HEK293 (cell line): ENCODE results near the gene HOXA11.

Source experiments
- CTCF ChIA-PET: fragments of 350-600 bp; formaldehyde crosslinking; extraction: SDS; loops from one replicate; lab custom pipeline; 2021; ENCODE audit warnings: antibody characterized with exemption; lab: Yijun Ruan, JAX
- POLR2A ChIA-PET: fragments of 300-600 bp; formaldehyde crosslinking; extraction: SDS; loops from one replicate; lab custom pipeline; 2020; ENCODE audit warnings: antibody characterized with exemption, inconsistent platforms; lab: Yijun Ruan, JAX
- H3K27ac ChIP-seq: fragments of 200-500 bp; sonication (Bioruptor generic); 2 replicates; pipeline ENCODE4 v1.5.1; 2014; ENCODE audit warnings: low read depth, low read length, control low read depth, inconsistent platforms; ENCODE audit errors: extremely low read depth
- H3K36me3 ChIP-seq, 2 experiments: fragments of 200-500 bp in 1 of 2; sonication (Bioruptor generic) in 1 of 2; 1 replicate in 1 of 2; 2 replicates in 1 of 2; pipeline ENCODE4 v1.5.1; 2014 to 2017; ENCODE audit warnings: inconsistent platforms in 2 of 2, low read length in 2 of 2; ENCODE audit not compliant: control insufficient read depth in 2 of 2, insufficient read depth in 1 of 2
- H3K4me1 ChIP-seq: fragments of 200-500 bp; sonication (Bioruptor generic); 2 replicates; pipeline ENCODE4 v1.5.1; 2014; ENCODE audit warnings: mild to moderate bottlenecking, low read length, inconsistent platforms; ENCODE audit not compliant: control insufficient read depth, insufficient read depth
- H3K4me3 ChIP-seq: 2 replicates; pipeline ENCODE4 v1.5.1; 2011; ENCODE audit warnings: low read depth, mild to moderate bottlenecking, control low read depth, low read length, moderate library complexity
- H3K9me3 ChIP-seq: fragments of 200-500 bp; sonication (Bioruptor generic); 2 replicates; pipeline ENCODE4 v1.5.1; 2014; ENCODE audit warnings: low read depth, low read length, inconsistent platforms; ENCODE audit not compliant: control insufficient read depth, insufficient read depth
- HOXD13 ChIP-seq: sonication (generic); formaldehyde crosslinking; IDR thresholded peaks from 2 replicates; pipeline ENCODE4 v1.8.0; 2022; ENCODE audit warnings: missing genetic modification reagents, borderline replicate concordance
- SCRT2 ChIP-seq: fragments of 450-650 bp; formaldehyde crosslinking; IDR thresholded peaks from 2 replicates; pipeline ENCODE4 v1.5.1; 2016; ENCODE audit warnings: missing biosample characterization, missing genetic modification characterization
- SP7 ChIP-seq: fragments of 450-650 bp; formaldehyde crosslinking; IDR thresholded peaks from 2 replicates; pipeline ENCODE4 v1.5.1; 2016; ENCODE audit warnings: missing biosample characterization, missing genetic modification characterization
- TRIM28 ChIP-seq: IDR thresholded peaks from 2 replicates; pipeline ENCODE4 v1.6.1; 2011; ENCODE audit warnings: low read length, control low read depth, borderline replicate concordance
- ZNF354C ChIP-seq: fragments of 450-650 bp; formaldehyde crosslinking; IDR thresholded peaks from 2 replicates; pipeline ENCODE4 v1.5.1; 2016; ENCODE audit warnings: missing biosample characterization, missing genetic modification characterization, low read depth, borderline replicate concordance
- ZNF530 ChIP-seq: fragments of 450-650 bp; formaldehyde crosslinking; IDR thresholded peaks from 2 replicates; pipeline ENCODE4 v1.5.1; 2016; ENCODE audit warnings: low read depth, missing biosample characterization, missing genetic modification characterization
- ZNF549 ChIP-seq: fragments of 450-650 bp; IDR thresholded peaks from 2 replicates; pipeline ENCODE4 v1.5.1; 2018; ENCODE audit warnings: missing biosample characterization, missing genetic modification characterization, mild to moderate bottlenecking, inconsistent platforms, moderate library complexity
- ZNF600 ChIP-seq: fragments of 450-650 bp; formaldehyde crosslinking; IDR thresholded peaks from 2 replicates; pipeline ENCODE4 v1.5.1; 2016; ENCODE audit warnings: missing biosample characterization, missing genetic modification characterization
- TF ChIP-seq, protein P1 (sequence below): sonication (generic); formaldehyde crosslinking; IDR thresholded peaks from 2 replicates; pipeline ENCODE4 v1.8.1; 2022; ENCODE audit warnings: mild to moderate bottlenecking, moderate library complexity, missing genetic modification reagents
- TF ChIP-seq, protein P2 (sequence below): fragments of 450-650 bp; formaldehyde crosslinking; optimal IDR thresholded peaks from 2 replicates; pipeline ENCODE3; 2016; ENCODE audit warnings: missing biosample characterization, mild to moderate bottlenecking, missing genetic modification characterization

HOXA11 gene

DNA sequence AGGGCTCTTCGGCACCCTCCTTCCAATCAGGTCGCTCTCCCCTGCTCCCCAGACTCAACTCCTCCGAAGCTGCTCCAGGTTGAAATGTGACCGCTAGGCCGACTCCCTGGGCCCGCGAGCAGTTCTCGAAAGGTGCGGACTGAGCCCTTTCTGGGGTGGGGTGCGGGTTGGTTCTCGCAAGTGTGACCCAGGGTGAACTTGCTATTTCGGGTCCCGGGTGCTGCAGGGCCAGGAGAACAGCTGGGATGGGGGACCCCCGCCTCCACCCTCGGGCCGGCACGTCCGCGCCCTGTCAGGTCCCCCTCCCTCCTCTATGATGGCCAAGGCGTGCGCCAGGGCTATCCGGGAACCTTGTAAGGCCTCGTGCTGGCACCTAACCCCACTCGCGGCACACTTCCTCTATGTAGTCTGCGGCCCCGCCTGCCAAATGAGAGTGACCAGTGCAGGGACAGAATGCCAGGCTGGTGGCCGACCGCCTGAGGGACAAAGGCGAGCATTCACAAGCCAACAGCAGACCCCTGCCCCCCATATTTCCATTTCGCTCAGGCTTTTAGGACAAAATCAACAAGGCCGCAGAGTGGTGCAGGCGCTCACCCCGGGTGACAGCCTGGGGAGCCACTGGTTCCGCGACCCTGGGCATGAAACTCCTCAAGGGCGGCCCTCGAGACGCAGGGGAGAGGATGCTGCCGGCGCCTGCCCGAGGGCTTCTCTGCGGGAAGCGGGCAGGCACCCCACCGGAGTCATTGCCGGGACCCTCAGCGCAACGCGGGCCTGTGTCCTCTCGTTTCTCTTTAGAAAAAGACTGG, 28.6 kb upstream of the HOXA11 start:
- Histone ChIP-seq H3K27ac (no peak overlapping the region; the same call in 1 of the 2 replicates), H3K4me3 (no peak overlapping the region)
- POLR2A ChIA-PET: no interaction called here

DNA sequence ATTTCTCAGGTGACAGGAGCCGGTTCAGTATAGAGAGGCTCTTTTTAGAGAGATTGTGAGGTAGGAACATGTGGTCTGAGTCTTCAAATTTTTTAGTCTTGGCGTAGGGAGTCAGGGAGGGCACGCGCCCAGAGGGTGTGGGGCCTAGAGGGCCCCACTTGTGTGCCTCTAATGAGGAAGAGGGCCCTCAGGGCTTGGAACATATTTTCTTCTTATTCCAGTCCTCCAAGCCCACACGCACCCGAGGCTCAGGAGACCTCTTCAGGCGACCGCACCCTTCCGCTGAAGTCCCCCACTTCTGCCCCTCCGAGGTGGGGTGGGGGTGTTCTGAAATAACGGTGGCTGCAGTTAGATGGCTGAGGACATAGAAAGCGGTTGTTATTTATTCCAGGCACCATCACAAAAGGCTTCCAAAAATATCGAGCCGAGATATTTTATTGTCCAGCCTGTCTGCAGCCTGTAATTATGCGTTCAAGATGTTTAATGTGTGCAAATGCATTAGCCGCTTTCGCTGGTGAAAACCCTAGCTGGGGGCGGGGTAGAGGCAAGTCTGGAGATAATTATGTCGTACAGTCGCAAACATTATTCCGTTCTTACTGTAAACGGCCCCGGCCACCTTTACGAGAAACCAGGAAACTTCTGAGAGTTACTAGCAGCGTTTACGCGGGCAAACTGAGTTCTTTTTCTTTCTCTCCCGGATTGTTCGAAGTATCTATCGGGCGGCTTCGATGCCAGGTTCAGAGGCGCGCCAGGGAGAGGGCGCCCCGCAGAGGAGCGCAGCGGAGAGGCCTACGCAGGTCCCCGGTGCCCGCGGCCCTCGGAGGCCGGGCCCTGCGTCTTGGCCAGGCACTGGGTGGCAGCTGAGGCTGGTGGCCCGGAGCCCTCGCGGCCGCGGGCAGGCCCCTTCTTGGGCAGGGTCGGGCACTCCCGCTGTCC, 27.7 kb upstream of the HOXA11 start:
- H3K4me1 ChIP-seq: peaks cover 8% of the 10 kb centered on the region; the same call in 1 of the 2 replicates
- no peak overlapping the region for H3K4me3 ChIP-seq
- peak; percentile 74 for TF ChIP-seq SP7
- TF ChIP-seq, protein P1, sequence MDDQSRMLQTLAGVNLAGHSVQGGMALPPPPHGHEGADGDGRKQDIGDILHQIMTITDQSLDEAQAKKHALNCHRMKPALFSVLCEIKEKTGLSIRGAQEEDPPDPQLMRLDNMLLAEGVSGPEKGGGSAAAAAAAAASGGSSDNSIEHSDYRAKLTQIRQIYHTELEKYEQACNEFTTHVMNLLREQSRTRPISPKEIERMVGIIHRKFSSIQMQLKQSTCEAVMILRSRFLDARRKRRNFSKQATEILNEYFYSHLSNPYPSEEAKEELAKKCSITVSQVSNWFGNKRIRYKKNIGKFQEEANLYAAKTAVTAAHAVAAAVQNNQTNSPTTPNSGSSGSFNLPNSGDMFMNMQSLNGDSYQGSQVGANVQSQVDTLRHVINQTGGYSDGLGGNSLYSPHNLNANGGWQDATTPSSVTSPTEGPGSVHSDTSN (CRISPR knock-in tag): no peak
- H3K9me3 ChIP-seq: no peaks in the 10 kb centered on the region
- POLR2A ChIA-PET: no interaction called here
- H3K36me3 ChIP-seq: no peaks in the 10 kb centered on the region
- no peak overlapping the region; the same call in 1 of the 2 replicates for H3K27ac ChIP-seq
- CTCF ChIA-PET: interaction anchor here (0.6 kb wide), 1 partner anchor 10 kb away, joined by 3 read pairs; no protein-coding TSS in a partner anchor

More for the DNA sequence above, 28.6 kb upstream of the HOXA11 start:
- no peak for TF ChIP-seq TRIM28
- Histone ChIP-seq H3K36me3 (no peaks in the 10 kb centered on the region), H3K9me3 (no peaks in the 10 kb centered on the region), H3K4me1 (peaks cover 4% of the 10 kb centered on the region; the same call in 1 of the 2 replicates)
- CTCF ChIA-PET: interaction anchor here (0.6 kb wide), 1 partner anchor 9 kb away, joined by 3 read pairs; no protein-coding TSS in a partner anchor

DNA sequence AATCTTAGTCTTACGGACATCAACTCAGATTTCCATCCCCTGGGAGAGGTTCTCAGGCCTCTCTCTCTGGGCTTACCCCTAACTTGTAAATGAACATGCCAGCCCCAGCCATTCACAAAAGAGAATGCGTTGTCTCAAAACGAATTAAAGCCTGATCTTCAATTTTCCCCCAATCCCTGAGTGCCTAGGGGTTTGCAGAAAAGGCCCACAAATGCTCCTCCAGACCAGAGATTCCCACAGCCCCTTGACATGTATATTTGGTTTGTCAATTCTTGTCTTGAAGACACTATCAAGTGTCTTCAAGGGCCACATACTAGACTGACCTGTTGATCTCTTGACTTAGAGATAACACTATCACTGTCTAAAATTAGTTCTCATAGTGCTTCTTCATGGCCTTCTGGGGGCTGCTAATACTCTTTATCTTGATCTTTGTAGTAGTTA, 26.8 kb upstream of the HOXA11 start:
- no peak overlapping the region for H3K4me3 ChIP-seq
- H3K36me3 ChIP-seq: no peaks in the 10 kb centered on the region
- no peak overlapping the region for H3K27ac ChIP-seq
- H3K9me3 ChIP-seq: no peaks in the 10 kb centered on the region
- TF ChIP-seq SCRT2: peak; percentile 63
- TF ChIP-seq HOXD13 (CRISPR knock-in tag): no peak
- H3K4me1 ChIP-seq: peaks cover 8% of the 10 kb centered on the region; the same call in 1 of the 2 replicates
- ChIA-PET POLR2A (no interaction called here), CTCF (interaction anchor here (0.5 to 1.1 kb wide), 4 partner anchors 16 to 563 kb away, joined by 3 read pairs; no protein-coding TSS in a partner anchor)

DNA sequence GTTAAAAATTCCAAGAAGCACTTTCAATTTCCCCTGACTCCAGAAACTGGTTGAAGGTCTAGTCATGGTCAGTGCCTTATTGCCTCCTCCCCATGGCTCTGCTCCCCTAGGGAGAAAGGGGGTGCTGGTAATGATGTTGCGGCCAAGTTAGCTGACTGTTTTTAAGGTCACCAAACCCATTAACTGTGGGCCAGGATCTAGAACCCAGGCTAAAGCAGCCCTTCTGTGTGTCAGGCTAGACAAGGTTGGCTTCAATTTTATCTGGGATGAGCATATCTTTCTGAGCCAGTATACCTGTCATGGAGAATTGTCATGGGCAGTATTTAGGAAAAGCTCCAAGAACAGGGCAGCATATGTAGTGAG, 26.0 kb upstream of the HOXA11 start:
- Histone ChIP-seq H3K36me3 (no peaks in the 10 kb centered on the region), H3K9me3 (no peaks in the 10 kb centered on the region), H3K4me3 (no peak overlapping the region), H3K27ac (no peak overlapping the region), H3K4me1 (peaks cover 8% of the 10 kb centered on the region; the same call in 1 of the 2 replicates)
- POLR2A ChIA-PET: no interaction called here
- TF ChIP-seq ZNF600 (tag by site-specific recombination) (no peak), ZNF530 (tag by site-specific recombination) (no peak), ZNF354C (tag by site-specific recombination) (no peak), ZNF549 (tag by site-specific recombination) (no peak)
- TF ChIP-seq, protein P2, sequence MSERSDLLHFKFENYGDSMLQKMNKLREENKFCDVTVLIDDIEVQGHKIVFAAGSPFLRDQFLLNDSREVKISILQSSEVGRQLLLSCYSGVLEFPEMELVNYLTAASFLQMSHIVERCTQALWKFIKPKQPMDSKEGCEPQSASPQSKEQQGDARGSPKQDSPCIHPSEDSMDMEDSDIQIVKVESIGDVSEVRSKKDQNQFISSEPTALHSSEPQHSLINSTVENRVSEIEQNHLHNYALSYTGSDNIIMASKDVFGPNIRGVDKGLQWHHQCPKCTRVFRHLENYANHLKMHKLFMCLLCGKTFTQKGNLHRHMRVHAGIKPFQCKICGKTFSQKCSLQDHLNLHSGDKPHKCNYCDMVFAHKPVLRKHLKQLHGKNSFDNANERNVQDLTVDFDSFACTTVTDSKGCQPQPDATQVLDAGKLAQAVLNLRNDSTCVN: no peak
- CTCF ChIA-PET: interaction anchor here (0.5 to 1.1 kb wide), 8 partner anchors 15 to 563 kb away, joined by 3 to 7 read pairs (median 3); partner anchors contain the start of gene EVX1
